Psoas muscle (tissue), 8 donors: Measurements from ENCODE around the gene EIF1AD. TPM values are rescaled to one million over a fixed set of nuclear protein-coding genes. Genes with fewer than 3 reads are reported as not detected.

Experiments used
- ATAC-seq, 4 donors: fragments of 200-7000 bp; cut with Tn5 transposase; one replicate each; pipeline ENCODE4 v1.9.1; 2020; ENCODE audit warnings: moderate library complexity in 3 of 4, mild to moderate bottlenecking in 2 of 4
- DNase-seq, 2 donors: peaks; one replicate each; pipeline ENCODE4 v3.0.0-alpha.2; 2020
- H3K27ac ChIP-seq: fragments of 200-600 bp; one replicate; pipeline ENCODE4 v1.8.0; 2022
- H3K27me3 ChIP-seq, 3 donors: fragments of 200-600 bp in 1 of 3; one replicate each; pipeline versions ENCODE4 v1.6.1 to v1.8.0; 2013 to 2022; ENCODE audit warnings: low read length in 2 of 3, mild to moderate bottlenecking in 2 of 3, moderate library complexity in 1 of 3; ENCODE audit not compliant: insufficient read depth in 3 of 3
- H3K36me3 ChIP-seq, 2 donors: fragments of 200-600 bp in 1 of 2; one replicate each; pipeline versions ENCODE4 v1.6.1 to v1.8.0; 2013 to 2022; ENCODE audit warnings: low read depth in 1 of 2, mild to moderate bottlenecking in 1 of 2, moderate library complexity in 1 of 2; ENCODE audit not compliant: insufficient read depth in 1 of 2
- H3K4me1 ChIP-seq: fragments of 200-600 bp; one replicate; pipeline ENCODE4 v1.8.0; 2022
- H3K4me3 ChIP-seq: fragments of 200-600 bp; one replicate; pipeline ENCODE4 v1.8.0; 2022; ENCODE audit warnings: mild to moderate bottlenecking
- H3K9me3 ChIP-seq: fragments of 200-600 bp; one replicate; pipeline ENCODE4 v1.8.0; 2022
- CTCF ChIP-seq: fragments of 200-600 bp; IDR thresholded peaks from one replicate; pipeline ENCODE4 v1.8.0; 2022; ENCODE audit warnings: antibody characterized with exemption
- WGBS, 3 donors: extraction: QIAGEN DNeasy Blood & Tissue Kit; methylation state at CpG; one replicate each; pipeline versions ENCODE4 v1.1.6 to v1.1.7; 2013; 5-methylcytosine and 5-hydroxymethylcytosine counted together
- intact Hi-C, 2 donors: fragments of 100-400 bp; cut with DNase I; formaldehyde crosslinking; loops; one replicate each; pipeline versions ENCODE4 v1.11.0 to v1.14.2; 2022
- polyA plus RNA-seq, 3 donors: library from polyadenylated mRNA; stranded (reverse); fragments of 200-250 nt; gene quantifications; one replicate each; pipeline ENCODE4 v1.2.3, GENCODE V29; 2013
- total RNA-seq, 4 donors: library from RNA; stranded (reverse); fragmentation: NEBNext Ultra II Directional in 2 of 4; extraction: Animal tissue kit (Norgen Biotek cat#: 25700) in 2 of 4; gene quantifications; one replicate each; pipeline versions ENCODE4 v1.2.1 to v1.2.4, GENCODE V29; 2021 to 2023
- donor health status: healthy with polysubstance abuse.
- donor health status: DM: no; HTN: no; CAD: no; lungs with moderate emphysema.
- donor health status: Bipolar disorder and iron deficiency.
- donor health status: healthy.
- donor health status: DM: yes; HTN: yes; CAD: no.
- donor health status: DM: no; HTN: no; CAD: no.
- donor health status: DM: no; HTN: no; CAD: no.
- donor health status: DM: yes; HTN: yes; CAD: no.

Gene EIF1AD
- total and polyA plus RNA-seq, 7 donors = 24.8 to 63.1 (median 32.3) TPM

GRCh38 chr11:65977621-65978390, 24.2 kb downstream of the EIF1AD start:
- intact Hi-C loops = no loop called here
- ATAC-seq = no peak
- Histone ChIP-seq H3K27ac (no peak overlapping the region), H3K36me3 (peaks cover 8 to 70% of the 10 kb centered on the region in 2 donors), H3K27me3 (no peaks in the 10 kb centered on the region), H3K4me1 (no peaks in the 10 kb centered on the region), H3K4me3 (no peak overlapping the region), H3K9me3 (no peaks in the 10 kb centered on the region)
- 84 to 87% (median 86%) methylated on average over 28 to 29 of the region's 29 CpGs for WGBS, 3 donors
- DNase-seq = no peak
- TF ChIP-seq CTCF = no peak

GRCh38 chr11:65976216-65977176, 25.5 kb downstream of the EIF1AD start:
- no peak for DNase-seq
- H3K27me3 ChIP-seq = no peaks in the 10 kb centered on the region
- no peak overlapping the region for H3K4me3 ChIP-seq
- no peaks in the 10 kb centered on the region for H3K9me3 ChIP-seq
- no peak for TF ChIP-seq CTCF
- H3K4me1 ChIP-seq = no peaks in the 10 kb centered on the region
- ATAC-seq = no peak
- peaks cover 8 to 83% of the 10 kb centered on the region in 2 donors for H3K36me3 ChIP-seq
- intact Hi-C loops = no loop called here
- H3K27ac ChIP-seq = no peak overlapping the region
- 83 to 89% (median 85%) methylated on average over 39 to 43 of the region's 43 CpGs for WGBS, 3 donors

GRCh38 chr11:65975771-65976170, 26.2 kb downstream of the EIF1AD start:
- Histone ChIP-seq H3K27ac (no peak overlapping the region), H3K27me3 (no peaks in the 10 kb centered on the region), H3K9me3 (no peaks in the 10 kb centered on the region), H3K4me1 (no peaks in the 10 kb centered on the region), H3K4me3 (no peak overlapping the region), H3K36me3 (peaks cover 8 to 83% of the 10 kb centered on the region in 2 donors)
- no peak for DNase-seq
- no peak for ATAC-seq
- intact Hi-C loops = no loop called here
- WGBS, 3 donors = 92 to 93% (median 92%) methylated on average over 9 of the region's 9 CpGs
- no peak for TF ChIP-seq CTCF

- Histone ChIP-seq H3K4me1 (peaks cover 11% of the 10 kb centered on the region), H3K4me3 (no peak overlapping the region), H3K9me3 (no peaks in the 10 kb centered on the region), H3K36me3 (peaks cover 8 to 82% of the 10 kb centered on the region in 2 donors), H3K27ac (no peak overlapping the region), H3K27me3 (no peaks in the 10 kb centered on the region)
- intact Hi-C loops = no loop called here
- DNase-seq (no peak), ATAC-seq (no peak)
- TF ChIP-seq CTCF = no peak
- 93 to 98% (median 94%) methylated on average over 13 of the region's 13 CpGs for WGBS, 3 donors
These were observed 28.4 kb downstream of the EIF1AD start for GRCh38 chr11:65973439-65974110.
